GM19397 (cell line): ENCODE data around the gene MYPN.
"Not testable (repeated sequence)": the region's sequence is repeated elsewhere in the genome, so short reads cannot be mapped to it uniquely, and the experiment has no call there.

Experiments
- ATAC-seq: cut with Tn5 transposase; IDR thresholded peaks from one replicate; pipeline ENCODE4 v1.9.1; 2021; ENCODE audit warnings: mild to moderate bottlenecking, moderate library complexity; ENCODE audit not compliant: unreplicated experiment

The MYPN gene

DNA sequence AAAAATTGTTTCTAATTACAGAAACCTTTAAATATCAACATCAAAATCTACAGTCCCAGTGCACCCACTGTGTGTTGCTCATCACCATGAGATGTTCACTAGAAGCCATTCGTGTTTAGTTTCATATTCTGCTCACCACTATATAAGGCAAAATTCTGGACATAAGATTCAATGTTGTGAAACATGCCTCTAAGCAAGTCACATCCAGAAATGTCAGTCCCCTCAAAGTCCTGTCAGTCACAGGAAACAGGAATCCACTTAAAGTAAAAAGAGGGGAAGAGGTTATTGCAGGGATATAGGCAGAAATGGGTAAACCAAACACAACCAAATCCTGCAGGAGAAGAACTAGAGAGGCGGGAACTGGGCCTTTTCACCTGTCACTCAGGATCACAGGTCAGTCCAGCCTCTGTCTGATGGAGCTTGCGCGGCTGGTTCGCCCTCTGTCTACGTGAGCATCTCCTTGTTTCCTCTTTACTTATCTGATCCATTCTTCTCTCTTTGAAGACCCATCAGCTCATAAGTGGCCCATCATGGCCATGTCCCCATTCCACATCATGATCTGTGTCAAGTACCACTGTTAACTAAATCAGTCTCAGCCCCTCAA, 58.4 kb downstream of the MYPN start:
- no peak for ATAC-seq

DNA sequence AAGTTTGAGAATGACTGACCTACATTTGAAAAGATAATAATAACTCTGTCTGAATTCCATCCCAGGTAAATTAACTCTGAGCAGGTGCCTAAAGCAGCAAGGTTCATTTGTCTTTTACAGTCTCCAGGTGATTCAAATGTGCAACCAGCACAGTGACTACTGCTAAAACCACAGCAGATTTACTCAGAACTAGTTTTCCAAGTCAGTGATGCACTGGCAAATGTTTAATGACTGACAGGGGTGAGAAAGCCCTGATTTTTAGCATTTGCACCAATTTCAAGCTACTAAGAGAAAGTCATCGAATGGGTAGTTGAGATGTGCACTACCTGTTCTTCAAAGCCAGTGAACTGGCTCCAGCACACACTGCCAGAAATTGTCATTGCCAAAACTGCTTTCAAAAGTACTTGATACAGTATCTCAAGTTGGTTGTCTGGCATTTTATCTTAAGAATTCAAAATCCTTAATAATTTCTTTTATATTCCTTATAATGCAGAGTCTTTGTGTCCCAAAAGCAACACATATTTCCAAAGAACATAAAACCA, 62.3 kb downstream of the MYPN start:
- peak; percentile 56 for ATAC-seq

DNA sequence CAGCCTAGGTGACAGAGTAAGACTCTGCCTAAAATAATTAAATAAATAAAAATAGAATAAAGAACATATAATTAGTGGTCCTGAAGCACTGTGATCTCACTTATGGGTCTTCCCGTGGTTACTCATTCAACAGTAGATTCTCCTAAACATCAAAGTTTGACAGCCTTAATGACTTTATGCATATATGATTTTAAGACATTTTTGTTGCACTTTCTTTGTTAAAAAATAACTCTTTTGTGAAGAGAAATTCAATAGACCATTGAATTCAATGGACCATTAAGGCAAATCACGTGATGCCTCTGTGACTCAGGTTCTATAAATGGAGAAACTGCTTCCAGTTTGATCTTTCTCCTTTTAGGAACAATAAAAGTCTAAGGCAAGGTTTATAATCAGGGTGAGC, 63.0 kb downstream of the MYPN start:
- ATAC-seq = no peak

DNA sequence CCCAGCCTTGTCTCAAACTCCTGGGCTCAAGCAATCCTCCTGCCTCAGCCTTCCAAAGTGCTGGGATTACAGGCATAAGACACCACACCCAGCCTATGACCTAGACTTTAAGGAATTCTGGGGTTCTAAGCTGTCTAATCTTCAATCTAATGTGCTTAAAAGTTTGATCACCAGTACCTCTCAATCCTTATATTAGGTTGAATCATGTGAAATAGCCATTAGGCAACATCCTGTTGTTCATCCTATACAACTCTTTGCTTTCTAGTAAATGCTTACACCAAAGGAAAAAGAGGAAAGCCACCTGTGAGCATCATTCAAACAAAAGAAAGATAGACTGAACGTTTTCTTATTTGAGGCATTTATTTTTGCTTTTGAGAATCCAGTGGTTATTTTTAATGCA, 66.7 kb downstream of the MYPN start:
- ATAC-seq = no peak

DNA sequence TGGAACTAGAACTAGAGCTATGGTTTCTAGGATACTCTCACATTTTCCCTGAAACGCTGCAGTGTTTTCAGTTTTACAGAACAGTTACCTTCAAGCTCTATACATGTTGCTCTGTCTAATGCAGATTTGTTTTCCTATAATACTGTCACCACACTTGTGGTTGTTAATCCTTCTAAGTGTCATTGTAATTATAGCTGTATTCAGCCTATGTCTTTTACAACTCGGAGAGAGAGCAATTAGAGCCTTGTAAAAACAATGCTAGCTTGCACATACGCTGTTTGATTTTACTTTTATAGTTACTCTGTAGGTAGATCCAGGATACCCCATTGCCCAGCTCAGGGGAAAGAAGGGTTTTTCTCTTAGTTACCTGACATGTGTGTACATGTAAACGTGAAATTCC, 67.5 kb downstream of the MYPN start:
- ATAC-seq = no peak

DNA sequence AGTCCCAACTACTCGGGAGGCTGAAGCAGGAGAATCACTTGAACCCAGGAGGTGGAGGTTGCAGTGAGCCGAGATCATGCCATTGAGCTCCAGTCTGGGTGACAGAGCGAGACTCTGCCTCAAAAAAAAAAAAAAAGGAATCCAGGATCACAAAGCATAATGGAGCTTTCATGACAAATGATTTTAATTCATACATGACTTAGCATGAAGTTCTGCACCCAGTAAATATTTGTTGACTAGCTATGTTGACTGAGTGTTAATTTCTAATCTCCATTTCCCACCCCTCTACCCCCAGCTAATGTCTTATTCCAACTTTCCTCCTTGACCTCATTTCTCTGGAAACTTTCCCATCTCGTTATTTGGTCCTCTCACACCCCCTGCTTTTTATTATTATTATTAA, 69.3 kb downstream of the MYPN start:
- ATAC-seq = no peak

DNA sequence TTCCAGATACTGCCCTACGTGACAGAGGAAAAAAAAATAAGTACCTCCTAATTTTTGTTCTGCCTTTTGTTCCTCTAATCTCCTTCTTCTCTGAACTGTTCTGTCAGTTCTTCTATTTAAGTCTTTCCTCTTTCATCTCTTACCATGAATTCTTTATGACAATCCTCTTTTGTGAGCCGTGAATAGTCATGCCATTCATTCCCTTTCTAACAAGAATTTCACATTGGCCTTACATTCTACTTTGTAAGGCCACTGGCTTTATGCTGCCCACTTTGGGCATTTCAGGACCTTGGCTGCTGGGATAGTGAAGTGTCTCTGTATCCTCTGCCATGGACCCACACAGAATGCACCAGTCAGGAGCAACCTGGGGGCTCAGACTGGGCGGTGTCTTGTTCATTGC, 69.7 kb downstream of the MYPN start:
- no peak for ATAC-seq

DNA sequence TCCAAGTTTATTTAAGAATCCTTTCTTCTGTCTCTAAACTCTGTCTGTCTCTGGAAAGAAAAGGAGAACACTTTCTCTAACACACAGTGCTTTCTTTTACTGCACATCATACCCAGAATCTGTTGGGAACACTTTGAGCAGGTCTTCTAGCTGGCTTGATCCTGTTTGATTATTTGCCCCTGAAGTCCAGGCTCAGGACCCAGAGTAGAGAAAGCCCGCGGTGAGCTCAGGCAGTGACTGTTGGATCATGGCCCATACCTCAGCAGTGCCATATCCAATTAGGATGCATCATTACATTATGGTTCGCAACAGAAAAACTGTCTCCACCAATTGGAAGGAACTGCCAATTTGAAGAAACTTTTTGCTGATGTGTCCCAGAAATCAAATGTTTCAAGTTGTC, 71.2 kb downstream of the MYPN start:
- no peak for ATAC-seq

DNA sequence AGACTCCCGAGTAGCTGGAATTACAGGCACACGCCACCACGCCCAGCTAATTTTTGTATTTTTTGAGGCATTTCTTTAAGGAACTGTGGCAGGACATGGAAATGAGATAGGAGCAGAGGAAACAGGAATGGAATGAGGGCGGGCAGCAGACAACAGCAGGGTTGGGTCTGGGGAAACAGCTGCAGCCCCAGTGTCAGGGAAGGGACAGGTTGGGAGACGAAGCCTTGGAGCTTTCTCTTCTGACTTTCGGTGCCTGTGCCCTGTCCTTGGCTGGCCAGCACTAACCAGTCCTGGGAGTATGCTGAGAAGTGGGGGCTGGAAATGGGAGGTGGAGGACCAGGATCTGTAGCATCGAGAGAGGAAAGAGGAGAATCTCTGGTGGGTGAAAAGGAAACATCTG, 75.3 kb downstream of the MYPN start:
- ATAC-seq = no peak

DNA sequence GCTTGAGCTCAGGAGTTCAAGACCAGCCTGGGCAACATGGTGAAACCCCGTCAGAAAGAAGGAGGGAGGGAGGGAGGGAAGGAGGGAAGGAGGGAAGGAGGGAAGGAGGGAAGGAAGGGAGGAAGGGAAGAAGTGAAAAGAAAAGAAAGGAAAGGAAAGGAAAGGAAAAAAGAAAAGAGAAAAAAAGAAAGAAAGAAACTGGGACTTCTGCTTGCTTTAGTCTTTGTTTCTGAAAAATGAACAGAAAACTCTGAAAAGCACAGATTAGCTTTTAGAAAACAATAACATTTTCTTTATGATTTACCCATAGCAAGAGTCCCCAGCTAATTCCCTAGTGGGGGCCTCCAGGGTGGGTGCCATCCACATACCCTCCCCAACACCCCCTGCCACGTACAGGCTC, 75.8 kb downstream of the MYPN start:
- ATAC-seq = no peak

DNA sequence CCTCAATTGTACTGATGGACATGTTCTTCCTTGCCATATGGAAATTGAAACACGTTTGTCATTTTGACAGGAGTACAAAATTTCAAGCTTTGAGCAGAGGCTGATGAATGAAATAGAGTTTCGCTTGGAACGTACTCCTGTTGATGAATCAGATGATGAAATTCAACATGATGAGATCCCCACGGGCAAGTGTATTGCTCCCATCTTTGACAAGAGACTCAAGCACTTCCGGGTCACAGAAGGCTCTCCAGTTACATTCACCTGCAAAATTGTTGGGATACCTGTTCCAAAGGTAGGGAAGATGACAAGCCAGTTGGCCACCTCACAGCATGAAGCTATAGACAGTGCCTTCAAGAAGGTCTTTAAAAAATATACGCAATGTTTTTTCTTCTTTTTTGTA, 79.5 kb downstream of the MYPN start:
- no peak for ATAC-seq

DNA sequence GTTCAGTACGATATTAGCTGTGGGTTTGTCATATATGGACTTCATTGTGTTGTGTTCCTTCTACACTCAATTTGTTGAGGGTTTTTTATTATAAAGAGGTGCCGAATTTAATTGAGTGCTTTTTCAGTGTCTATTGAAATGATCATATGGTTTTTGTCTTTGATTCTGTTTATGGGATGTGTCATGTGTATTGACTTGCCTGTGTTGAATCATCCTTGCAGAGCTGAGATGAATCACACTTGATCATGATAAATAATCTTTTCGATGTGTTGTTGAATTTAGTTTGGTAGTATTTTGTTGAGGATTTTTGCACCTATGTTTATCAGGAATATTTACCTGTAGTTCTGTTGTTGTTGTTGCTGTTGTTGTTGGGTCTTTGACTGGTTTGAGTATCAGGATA, 82.8 kb downstream of the MYPN start:
- no peak for ATAC-seq

DNA sequence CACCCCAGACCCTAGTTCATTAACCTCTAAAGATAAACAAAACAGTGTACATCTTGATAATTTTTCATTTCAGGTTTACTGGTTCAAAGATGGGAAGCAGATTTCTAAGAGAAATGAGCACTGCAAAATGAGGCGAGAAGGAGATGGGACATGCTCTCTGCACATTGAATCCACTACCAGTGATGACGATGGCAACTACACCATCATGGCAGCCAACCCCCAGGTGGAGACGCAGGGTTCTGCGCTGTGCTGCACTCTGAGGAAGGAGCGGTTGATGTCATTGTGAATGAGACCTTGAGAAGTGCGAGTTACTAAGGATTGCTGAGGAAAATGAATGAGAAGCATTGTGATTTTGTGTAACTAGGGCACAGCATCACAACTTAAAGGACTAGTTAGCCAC, 85.0 kb downstream of the MYPN start:
- no peak for ATAC-seq

DNA sequence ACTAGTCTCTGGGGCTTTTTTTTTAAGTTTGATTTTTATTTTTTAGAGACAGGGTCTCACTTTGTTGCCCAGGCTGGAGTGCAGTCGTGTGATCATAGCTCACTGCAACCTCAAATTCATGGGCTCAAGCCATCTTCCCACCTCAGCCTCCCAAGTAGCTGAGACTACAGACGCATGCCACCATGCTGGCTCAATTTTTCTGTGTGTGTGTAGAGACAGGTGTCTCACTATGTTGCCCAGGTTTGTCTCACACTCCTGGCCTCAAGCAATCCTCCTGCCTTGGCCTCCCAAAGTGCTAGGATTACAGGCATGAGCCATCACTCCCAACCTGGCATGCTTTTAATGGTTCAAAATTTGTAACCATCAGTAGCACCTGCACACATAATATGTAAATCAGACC, 86.5 kb downstream of the MYPN start:
- ATAC-seq = not testable (repeated sequence)

DNA sequence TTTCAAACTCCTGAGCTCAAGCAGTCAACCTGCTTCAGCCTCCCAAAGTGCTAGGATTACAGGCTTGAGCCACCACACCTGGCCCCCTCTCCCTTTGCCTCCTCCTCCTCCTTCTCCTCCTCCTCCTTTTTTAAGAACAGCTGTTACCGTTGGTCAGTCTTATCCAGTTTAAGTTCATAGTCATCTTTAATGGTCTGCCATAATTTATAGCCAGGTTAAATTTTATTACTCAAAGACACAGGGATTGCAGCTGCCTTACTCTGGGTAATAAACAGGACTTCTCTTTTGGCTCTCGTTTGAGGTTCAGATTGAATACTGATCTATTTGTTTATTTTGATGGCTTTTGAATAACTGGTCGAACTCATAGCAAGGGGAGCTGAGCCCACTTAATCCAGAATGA, 87.4 kb downstream of the MYPN start:
- no peak for ATAC-seq

DNA sequence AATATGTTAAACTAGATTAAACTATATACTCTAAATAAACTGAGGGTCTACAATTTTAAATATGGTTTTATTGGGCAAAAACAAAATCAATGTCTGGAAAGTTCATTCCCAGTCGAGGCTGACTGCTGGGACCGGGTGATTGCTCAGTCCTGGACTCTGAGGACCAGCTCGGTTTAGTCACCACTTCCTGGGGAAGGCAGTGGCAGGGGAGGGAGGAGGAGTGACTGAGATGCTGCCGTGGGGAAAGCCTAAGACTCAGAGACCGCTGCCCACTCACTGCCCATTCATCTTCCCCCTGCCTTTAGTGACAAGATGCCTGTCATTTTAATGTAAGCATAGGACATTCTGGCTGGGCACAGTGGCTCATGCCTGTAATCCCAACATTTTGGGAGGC, 93.7 kb downstream of the MYPN start:
- ATAC-seq = no peak

DNA sequence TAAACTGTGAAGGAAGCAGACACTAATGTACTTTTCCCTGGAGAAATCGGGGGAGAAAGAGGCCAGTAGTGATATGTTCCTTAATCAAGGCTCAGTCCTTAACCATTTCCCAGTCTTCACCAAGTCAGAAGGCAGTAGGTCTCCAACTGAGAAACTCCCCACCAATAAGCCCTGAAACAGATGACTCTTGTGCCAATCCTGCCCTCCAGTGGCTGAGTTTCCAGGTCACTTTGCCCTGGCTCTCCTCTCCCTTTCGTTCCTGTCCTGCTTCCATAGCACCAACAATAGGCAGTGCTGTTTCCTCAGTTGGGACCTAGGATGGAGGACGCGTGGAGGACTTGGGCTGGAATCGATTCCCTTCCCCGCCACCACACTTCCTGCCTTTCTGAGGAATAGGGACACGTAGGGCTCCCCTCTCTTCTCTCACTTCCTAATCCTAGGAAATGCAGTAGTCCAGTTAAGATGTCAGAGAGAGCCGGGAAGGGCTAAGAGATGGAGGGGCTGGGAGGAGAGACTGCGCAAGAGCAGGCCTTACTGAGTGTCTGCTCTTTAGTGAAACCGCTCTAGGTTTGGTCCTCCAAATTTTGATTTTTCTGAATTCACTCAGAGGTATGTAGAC, 99.2 kb downstream of the MYPN start:
- ATAC-seq = no peak

DNA sequence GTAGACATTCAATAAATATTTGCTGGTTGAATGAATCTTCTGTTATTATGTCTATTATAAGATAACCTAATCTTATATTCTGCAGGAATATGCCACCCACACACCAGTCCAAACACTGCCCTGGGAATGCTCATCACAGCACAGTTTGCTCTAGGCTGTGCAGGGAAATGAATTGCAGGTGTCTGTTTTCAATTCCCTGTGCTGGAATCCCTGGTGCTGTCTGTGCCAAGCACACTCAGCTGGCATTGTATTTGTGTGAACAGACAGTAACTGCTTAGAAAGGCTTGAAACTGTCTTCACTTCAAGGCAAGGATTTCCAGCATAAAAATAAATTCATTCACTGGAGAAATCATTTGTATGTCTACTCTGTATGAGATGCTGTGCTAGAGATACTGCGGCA, 102.4 kb downstream of the MYPN start:
- no peak for ATAC-seq

DNA sequence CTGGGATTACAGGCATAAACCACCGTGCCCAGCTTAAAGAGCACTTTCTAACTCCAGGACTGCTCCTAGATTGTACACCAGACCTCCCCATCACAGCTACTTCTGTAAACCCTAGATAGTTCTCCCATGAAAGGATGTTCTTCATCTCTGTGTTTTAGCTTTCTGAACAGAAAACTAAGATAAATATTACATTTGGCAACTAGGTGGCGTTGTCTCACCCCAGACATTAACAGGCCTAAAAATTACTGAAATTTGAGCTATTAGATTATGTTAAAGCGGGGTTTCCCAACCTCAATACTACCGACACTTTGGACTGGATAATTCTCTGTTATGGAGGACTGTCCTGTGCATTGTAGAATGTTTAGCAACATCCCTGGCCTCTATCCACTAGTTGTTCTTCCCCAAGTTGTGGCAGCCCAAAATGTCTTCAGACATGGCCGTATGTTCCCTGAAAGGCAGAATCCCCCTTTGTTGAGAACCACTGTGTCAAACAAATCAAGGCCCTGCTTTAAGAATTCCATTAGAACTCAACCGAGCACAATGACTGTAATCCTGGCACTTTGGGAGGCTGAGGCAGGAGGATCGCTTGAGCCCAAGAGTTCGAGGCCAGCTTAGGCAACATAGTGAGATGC, 103.5 kb downstream of the MYPN start:
- no peak for ATAC-seq

DNA sequence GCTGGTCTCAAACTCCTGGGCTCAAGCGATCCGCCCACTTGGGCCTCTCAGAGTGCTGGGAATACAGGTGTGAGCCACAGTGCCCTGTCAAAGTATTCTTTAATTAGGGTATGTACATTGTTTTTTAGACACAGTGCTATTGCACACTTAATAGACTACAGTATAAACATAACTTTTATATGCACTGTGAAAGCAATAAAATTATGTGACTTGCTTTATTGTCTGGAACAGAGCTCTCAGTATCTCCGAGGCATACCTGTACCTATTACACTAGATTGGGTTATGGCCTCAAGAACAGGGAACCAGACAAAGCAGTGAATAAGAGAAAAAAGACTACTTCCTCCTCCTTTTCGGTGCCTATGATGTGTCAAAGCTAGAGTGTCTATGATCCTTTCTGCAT, 109.5 kb downstream of the MYPN start:
- ATAC-seq = no peak

DNA sequence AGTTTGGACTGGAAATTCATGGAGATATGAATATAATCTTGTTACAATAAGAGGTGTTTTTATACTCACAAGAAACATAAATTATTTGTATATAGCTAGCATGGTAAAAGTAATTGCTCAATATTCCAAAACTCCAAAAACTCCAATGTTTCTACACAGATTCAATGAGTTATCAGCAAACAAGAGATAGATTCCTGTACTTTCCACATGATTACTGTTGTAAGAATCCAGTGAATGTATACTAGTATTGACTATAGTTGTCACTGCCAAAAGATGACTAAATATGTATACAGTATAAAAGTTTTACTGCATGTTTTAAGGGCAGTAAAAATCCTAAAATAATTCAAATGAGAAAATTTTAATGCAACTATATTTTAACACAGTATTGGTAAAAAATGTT, 111.9 kb downstream of the MYPN start:
- ATAC-seq = no peak

DNA sequence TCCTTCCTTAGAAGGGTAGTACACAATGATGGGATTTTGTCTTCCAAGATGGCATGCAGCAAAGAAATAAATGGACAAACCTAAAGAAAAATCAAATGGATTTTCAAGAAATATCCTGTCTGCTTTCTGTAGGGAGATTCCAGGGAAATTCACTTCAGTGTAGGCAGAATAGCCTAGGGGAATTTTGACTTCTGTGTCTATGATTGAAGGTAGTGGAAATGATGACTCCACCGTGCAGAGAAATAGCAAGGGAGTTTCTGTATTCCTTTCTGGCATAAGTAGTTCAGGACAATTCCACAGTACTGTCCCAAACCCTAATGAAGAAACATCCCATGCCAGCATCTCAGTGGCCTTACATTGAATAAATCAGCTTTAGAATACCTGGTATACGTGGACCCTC, 113.1 kb downstream of the MYPN start:
- ATAC-seq = no peak
